HG02588 (cell line): ENCODE data around the gene FOXP4.

Source experiments
- ATAC-seq: cut with Tn5 transposase; IDR thresholded peaks from one replicate; pipeline ENCODE4 v1.9.1; 2021; ENCODE audit warnings: mild to moderate bottlenecking, moderate library complexity; ENCODE audit not compliant: unreplicated experiment

Gene FOXP4

DNA sequence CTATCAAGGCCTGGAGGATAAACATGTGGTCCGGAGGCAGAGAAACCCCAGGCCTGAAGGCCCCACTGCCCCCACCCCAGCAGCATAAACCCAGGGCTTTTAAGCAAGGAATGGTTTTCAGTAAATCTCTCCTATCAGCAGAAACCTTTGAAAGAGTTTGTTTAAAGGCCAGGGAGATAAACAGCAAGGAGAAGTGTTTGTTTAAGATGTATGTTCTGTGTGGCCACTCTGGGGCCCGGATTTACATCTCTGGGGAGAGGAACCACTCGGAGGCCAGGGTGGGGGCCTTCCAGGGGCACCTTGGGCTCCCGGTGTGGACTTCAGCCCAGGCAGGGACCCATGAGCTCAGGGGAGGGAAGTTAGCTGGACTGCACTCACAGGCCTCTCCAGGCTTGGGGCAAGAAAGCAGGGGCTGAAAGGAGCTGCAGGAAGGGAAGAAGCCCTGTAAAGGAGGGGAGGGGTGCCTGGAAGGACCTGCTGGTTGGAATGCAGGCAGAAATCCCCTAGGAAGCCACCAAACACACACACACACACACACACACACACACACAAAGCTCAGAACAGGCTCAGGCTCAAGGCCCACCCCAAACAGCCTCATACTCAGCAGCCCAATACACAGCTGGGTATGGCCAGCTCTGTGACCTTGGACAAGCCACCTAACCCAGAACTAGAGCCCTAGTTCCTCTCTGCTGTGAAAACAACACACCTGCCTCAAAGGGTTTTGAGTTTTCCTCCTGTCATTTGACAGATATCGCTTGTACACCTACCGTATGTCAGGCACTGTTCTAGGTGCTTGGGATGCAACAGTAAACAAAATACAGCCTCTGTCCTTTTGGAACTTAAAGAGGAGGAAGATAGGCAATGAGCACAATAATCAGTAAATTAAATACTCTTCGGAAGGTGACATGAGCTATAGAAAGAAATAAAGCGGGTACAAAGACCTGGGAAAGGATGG is 26.2 kb upstream of the FOXP4 start:
- no peak for ATAC-seq

DNA sequence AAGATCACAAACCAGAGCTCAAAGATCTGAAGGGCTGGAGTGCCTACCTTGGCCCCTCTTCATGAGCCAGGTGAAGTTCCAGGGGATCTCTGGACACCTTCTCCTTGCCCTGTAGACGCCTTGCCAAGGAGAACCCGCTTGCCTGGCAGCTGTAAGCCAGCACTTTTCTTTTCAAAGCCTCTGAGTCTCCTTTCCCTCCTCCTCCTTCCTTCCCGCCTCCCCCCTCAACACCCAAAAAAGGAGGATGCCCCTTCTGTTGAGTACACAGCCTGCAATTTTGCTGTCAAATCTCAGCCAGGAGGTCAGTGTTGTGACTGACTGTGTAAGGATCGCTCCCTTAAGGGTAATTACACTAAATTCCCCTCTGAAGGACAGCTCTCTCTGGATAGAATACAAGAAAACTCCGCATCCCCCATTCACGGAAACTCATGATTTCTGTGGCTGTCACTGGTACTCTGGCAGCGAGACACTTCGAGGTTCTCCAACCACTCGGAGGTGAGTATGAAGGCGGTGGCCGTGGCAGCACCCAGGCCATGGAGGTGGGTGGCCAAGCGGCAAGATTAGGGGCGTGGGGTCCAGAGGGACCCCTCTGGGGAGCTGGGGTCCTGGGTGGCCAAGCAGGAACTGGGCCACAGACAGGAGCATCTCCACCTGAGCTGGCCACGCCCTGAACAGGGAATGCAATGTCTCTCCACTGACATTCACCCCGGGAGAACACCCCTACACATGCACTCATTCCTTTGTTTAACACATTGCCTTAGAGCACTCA is 23.2 kb upstream of the FOXP4 start:
- no peak for ATAC-seq

DNA sequence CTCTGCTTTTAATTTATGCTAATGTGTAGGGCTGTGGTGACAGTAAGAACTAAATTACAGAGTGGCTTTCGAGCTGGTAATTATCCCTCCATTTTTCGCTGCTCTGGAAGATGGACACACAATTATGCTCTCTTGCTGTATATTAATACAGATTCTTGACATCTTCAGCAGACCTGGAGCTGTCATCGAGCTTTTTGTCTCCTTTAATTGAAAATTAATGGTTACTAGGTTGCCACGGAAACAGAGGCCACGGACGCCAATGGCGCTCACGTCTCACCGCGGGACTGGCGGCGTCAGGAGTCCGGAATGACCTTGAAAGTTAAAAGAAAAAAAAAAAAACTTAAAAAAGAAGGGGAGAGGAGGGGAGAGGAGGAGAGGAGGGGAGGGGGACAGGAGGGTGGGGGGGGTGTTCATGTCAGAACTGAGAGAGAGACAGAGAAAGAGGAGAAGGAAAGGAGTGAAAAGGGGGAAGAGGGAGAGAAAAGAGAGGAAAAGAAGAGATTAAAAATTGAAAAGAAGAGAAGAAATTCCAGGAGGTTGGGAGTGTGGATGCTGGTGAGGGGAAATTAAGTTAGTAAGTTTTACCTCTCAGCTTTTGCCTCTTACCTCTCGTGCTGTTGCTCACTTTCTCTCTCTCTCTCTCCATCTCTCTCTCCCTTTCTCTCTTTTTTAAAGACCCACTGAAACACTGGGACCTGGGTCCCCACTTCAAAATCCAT is 22.1 kb upstream of the FOXP4 start:
- ATAC-seq = no peak

DNA sequence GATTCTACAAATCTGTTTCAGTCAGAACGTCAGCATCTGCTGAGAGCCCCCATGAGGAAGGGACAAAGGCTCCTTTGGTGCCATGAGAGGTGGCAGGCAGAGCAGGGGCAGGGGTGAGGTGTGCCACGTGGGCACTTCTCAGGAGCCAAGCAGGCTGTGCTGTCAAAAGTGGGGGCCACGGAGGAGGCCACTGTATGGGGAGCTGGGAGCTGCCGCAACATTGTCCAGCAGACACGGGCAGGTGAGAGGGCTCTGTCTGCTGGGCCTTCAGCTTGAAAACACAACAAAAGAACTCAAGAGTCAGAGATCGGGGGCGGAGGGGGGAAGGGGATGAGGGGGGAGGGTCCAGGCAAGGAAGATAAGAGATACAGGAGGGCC is 21.6 kb upstream of the FOXP4 start:
- no peak for ATAC-seq

GRCh38 chr6:41527721-41528408 is 18.3 kb upstream of the FOXP4 start:
- ATAC-seq = no peak

DNA sequence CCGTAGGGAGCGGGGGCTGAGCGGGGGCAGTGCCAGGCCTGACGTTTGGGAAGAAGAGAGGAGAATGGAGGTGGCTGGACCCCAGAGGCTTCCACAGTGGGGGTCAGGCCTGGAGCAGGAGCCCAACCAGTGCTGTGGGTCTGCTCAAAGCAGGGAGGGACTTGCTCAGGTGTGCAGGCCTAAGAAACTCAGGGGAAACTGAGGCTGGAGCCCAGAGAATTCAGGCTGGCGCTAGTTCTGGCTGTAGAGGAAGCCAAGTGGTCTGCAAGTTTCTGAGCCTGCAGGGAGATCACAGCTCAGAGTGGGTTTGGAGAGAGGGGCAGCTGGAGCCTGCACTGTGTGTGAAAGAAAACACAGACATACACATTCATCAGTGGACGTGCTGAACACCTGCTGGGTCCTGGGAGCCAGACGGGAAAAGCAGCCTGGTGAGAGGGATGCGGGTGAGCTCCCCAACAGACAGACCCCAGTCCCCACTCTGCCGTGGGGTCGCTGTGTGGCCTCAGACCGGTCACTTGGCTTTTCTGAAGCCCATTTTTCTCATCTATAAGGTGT is 17.7 kb upstream of the FOXP4 start:
- ATAC-seq = no peak

DNA sequence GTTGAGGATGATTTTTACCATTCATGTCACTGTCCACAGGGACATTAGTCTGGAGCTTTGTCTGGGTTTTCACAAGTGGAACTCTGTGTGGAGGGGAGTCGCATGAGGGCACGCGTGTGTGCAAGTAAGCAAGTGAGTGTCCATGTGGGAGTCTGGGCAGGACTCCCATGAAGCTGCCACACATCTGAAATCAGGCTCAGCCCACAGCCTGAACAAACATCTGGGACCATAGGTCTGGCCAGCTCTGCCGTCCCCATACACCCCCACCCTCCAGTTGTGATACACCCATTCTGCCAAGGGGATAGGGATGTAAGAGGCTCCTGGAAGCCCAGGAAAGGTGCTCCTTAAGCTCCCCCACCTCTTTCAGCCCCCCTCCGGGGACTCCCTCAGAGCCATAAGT is 17.1 kb upstream of the FOXP4 start:
- ATAC-seq = no peak

DNA sequence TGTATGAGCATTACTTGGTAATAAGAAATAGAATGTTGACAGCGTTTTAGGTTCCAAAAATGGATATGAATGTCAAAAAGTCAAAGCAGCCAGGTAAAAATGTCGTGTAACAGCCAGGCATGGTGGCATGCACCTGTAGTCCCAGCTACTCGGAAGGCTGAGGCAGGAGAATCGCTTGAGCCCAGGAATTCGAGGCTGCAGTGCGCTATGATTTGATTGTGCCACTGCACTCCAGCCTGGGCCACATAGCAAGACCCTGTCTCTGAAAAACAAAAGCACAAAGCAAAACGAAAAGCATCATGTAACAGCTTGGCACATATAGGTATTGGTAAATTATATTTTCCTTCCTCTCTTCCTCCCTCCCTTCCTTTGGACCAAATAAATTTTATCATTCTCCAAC is 16.2 kb upstream of the FOXP4 start:
- no peak for ATAC-seq

- ATAC-seq = no peak
These were observed 15.7 kb upstream of the FOXP4 start for GRCh38 chr6:41530476-41530875.

DNA sequence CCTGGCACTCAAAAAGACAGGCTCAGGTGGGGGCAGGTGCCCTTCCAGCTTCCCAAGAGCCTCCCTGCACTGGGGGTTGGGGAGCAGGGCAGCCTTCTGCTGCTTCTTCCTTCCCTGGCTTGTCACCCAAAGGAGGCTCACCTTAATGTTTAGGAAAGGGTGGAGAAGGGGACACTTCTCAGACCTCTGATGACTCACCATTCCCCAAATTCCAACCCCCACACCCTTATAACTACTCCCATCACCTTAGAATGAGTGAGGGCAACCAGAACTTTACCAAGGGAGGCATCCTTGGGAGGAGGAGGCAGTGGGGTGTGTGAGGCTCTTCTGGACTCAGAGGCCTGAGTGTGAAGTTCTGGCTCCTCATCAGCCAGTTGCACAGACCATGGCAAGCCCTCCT is 15.2 kb upstream of the FOXP4 start:
- no peak for ATAC-seq

- ATAC-seq = peak; percentile 84
These were observed 14.3 kb upstream of the FOXP4 start for GRCh38 chr6:41531591-41532582.

DNA sequence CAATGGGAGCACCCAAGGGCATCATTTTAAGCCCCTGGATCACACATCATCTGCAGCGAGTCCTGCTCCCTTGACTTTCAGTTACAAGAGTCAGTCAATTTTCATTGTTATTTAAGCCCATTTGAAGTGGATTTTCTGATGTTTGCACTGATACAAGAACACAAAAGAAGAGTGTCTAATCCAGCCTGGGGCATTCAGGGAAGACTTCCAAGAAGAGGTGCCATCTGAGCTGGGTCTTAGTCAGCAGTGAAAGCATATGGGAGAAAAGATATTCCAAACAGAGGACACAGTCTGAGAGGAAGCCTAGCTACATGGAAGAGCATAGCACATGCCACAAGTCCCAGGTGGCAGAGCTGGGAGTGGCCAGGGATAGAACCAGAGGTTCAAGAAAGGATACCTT is 10.4 kb upstream of the FOXP4 start:
- no peak for ATAC-seq

DNA sequence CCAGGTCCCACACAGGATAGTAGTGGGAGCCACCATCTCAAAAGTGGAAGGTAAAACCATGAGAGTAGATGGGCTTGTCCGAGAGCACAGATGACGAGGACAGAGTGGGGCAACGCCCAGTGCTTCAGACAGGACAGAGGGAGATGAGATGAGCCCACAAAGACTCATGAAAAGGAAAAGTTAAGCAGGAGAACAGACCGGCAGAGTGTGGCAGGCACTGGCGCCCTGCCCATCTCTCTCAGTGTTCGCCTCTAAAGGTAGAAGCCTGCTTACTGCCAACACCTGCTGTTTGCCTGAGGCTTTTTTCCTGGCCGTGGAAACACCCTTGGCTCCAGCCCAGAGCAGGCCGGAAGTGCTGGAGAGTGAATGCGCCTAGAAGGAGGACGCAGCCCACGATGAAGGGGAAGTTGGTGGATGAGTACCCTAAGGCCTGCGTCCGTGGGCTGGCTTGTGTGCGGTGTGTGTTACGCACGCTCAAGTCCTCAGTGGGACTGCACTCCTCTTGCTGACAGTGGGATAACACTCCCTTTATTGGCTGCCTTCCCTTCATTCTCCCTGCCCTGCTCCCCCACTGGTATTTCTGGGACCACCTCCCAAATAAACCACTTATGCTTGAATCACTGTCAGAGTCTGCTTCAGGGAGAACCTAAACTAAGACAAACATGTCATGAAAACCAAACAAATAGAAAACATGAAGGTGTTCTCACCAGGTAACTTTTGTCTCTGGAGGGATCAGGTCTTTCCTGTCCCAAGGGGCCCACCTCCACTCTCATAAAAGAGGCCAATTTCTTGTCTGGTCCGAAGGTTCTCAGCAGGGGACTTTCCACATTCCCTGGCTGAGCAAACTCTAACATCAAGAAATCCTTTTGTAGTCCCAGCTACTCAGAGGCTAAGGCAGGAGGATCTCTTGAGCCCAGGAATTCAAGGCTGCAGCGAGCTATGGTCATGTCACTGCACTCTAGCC is 9.1 kb upstream of the FOXP4 start:
- ATAC-seq = no peak

DNA sequence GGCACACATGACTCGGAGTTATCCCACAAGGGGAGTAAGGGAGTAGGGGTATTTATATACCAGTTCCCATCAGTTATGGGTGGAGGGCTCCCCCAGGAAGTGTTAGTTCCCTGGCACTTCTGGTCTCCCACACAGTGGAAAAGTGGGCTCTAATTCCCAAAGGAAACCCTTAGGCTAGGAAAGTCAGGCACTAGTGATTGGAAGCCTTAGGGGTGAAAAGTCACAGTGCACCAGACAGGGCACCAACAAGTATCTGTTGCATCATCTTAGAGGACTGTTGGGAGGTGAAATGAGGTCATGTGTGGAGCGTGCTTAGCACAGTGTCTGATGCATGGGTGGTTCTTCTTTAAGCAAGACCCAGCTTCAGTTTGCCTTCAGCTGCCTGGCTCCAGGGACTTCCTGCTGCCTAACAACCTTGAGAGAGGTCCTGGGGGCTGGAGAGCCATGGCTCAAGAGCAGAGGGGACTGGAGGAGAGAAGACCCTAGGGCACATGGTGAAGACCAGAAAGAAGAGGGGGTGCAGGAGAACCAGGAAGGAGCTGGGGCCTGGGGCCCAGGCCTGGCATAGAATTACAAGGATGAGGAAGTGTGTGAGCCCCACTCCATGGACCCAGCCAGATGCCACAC is 7.5 kb upstream of the FOXP4 start:
- no peak for ATAC-seq

DNA sequence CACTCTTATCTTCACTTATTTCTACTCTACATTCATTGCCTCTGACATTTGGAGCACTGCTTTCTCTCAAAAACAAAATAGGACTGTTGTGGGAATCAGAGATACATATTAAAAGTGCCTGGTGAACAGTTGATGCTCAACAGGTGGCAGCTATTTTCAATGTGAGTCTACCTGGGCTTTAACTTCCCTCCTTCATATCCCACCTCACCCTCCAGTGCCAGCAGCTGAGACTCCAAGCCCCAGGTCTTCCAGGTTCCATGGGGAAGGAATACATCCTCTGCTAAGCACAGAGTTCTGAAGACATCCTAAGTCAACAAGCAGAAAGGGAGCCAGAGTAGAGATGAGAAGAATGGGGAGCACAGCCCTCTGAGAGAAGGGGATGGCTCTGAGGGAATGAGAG is 7.0 kb upstream of the FOXP4 start:
- no peak for ATAC-seq

GRCh38 chr6:41541364-41541763 is 4.8 kb upstream of the FOXP4 start:
- no peak for ATAC-seq

DNA sequence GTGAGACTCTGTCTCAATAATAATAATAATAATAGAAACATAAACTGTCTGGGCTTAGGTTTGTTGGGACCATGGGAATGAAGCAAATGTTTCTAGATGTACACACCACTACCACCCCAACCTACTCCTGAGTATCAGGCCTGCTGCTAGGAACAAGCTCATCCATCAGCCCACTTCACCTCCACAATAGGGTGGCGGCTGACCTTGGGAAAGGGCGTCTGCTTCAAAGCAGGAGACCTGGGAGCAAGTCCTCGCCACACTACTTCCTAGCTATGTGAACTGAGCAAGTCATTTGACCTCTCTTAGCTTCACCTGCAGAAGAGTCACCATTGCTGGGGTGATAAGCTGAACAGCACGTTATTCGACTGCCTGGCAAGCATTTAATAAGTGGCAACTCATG is 3.1 kb upstream of the FOXP4 start:
- ATAC-seq = no peak

DNA sequence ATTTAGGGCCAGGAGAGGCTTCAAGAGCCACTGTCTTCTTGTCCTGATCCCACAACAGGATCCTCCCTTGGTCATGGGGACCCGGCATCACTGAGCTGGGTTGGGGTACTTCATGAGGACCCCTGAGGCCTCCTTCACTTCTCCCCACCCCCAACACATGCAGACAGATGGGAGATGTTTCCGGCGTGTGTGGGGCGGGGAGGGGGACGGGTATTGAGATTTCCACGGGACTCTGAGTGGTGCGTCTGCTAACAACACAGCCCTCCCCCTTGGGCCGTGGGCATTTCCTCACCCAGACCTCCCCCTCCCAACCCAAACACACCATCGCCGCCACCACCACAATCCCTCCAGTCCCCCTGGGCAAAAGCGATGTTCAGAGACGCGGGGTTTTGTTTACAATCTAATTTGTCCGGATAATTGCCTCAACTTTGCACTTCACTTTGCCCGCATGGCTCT is 906 bp upstream of the FOXP4 start:
- ATAC-seq = no peak
